HFF-Myc (cell line): ENCODE data around the gene CABP7.

Experiments
- DNase-seq: peaks from one replicate; pipeline ENCODE4 v3.0.0-alpha.2; 2011; ENCODE audit warnings: low read depth; ENCODE audit errors: extremely low read depth
- H3K4me3 ChIP-seq: replicated peaks from 2 replicates; pipeline ENCODE4 v1.5.1; 2011; ENCODE audit warnings: low read depth, mild to moderate bottlenecking, control low read depth, low read length
- TF ChIP-seq, protein P1 (sequence below): IDR thresholded peaks from 2 replicates; pipeline ENCODE4 v1.5.1; 2012; ENCODE audit warnings: mild to moderate bottlenecking, low read depth, low read length, control low read depth; ENCODE audit errors: missing control alignments

CABP7 gene

DNA sequence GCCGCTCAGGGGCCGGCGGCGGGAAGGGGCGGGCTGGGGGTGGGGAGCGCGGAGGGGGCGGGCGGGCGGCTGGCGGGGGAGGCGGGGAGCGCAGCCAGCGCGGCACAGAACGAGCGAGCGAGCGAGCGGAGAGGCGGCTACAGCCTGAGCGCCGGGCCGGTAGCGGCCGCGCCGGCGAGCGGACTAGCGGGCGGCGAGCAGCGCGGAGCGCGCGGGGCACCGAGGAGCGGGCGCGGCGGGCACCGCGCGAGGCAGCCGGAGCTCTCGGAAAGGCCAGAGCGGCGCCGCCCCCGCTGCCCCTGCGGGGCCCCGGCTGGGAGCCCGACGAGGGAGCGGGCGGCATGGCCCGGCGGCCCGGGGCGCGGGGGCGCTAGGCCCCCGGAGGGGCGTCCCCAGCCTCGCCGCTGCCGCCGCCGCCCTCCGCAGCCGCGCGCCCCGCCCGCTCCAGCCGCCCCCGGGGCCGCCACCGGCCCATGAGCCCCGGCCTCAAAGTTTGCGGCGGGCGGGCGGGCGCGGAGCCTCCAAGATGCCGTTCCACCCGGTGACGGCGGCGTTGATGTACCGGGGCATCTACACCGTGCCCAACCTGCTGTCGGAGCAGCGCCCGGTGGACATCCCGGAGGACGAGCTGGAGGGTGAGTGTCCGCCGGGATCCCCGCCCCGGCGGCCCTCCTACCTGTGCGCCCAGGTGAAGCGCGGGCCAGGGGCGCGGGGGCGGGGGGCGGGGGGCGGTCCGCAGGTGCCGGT is at the start of gene CABP7:
Gene CABP7, plus strand, starts transcription at position 105 of the 747 bp plus-strand sequence. Its CDS starts 422 bp downstream, at position 527.
- no peak for DNase-seq
- H3K4me3 ChIP-seq: no peak within 1 kb of the TSS

GRCh38 chr22:29670626-29671025 is 49.2 kb upstream of the CABP7 start:
- H3K4me3 ChIP-seq: no peak overlapping the region
- DNase-seq: no peak
- TF ChIP-seq, protein P1, sequence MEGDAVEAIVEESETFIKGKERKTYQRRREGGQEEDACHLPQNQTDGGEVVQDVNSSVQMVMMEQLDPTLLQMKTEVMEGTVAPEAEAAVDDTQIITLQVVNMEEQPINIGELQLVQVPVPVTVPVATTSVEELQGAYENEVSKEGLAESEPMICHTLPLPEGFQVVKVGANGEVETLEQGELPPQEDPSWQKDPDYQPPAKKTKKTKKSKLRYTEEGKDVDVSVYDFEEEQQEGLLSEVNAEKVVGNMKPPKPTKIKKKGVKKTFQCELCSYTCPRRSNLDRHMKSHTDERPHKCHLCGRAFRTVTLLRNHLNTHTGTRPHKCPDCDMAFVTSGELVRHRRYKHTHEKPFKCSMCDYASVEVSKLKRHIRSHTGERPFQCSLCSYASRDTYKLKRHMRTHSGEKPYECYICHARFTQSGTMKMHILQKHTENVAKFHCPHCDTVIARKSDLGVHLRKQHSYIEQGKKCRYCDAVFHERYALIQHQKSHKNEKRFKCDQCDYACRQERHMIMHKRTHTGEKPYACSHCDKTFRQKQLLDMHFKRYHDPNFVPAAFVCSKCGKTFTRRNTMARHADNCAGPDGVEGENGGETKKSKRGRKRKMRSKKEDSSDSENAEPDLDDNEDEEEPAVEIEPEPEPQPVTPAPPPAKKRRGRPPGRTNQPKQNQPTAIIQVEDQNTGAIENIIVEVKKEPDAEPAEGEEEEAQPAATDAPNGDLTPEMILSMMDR: no peak

More for the DNA sequence above, at the start of gene CABP7:
- TF ChIP-seq, protein P1: no peak

GRCh38 chr22:29673361-29674066 is 46.3 kb upstream of the CABP7 start:
- DNase-seq: no peak
- TF ChIP-seq, protein P1: no peak
- H3K4me3 ChIP-seq: no peak overlapping the region

GRCh38 chr22:29674121-29674520 is 45.7 kb upstream of the CABP7 start:
- DNase-seq: no peak
- TF ChIP-seq, protein P1: no peak
- H3K4me3 ChIP-seq: no peak overlapping the region

DNA sequence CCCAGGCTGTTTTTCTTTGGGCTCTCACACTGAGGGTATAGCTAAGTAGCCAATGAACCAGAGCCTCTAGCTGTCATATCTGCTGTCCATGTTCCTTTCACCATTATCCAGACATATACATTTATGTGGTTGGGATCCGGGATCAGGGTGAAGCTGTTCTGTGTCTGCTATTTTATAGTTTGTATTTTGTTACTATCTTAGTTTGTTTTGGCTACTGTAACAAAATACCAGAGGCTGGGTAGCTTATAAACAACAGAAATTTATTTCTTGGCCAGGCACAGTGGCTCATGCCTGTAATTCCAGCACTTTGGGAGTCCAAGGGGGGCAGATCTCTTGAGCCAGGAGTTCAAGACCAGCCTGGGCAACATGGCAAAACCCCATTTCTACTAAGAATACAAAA is 40.5 kb upstream of the CABP7 start:
- DNase-seq: no peak
- TF ChIP-seq, protein P1: no peak
- H3K4me3 ChIP-seq: no peak overlapping the region

- TF ChIP-seq, protein P1: no peak
- H3K4me3 ChIP-seq: no peak overlapping the region
- no peak for DNase-seq
These were observed 36.3 kb upstream of the CABP7 start for GRCh38 chr22:29683536-29683935.
